ENCODE results near the gene TMEM59L. TPM values are rescaled to one million over a fixed set of nuclear protein-coding genes. Genes with fewer than 3 reads are reported as not detected.

Gene TMEM59L
- total RNA-seq, 1 donor from 2014 or later: 4.9 TPM

GRCh38 chr19:18609717-18610051 is 3.0 kb upstream of the TMEM59L start:
- peaks cover 84% of the 10 kb centered on the region for H3K27me3 Mint-ChIP-seq (ENCODE audit: low read depth)
- no peak overlapping the region for H3K27ac Mint-ChIP-seq
- no peaks in the 10 kb centered on the region for H3K36me3 Mint-ChIP-seq
- no peak for DNase-seq (ENCODE audit: low spot score in 2 of 2, unreplicated experiment in 2 of 2)
- no peak overlapping the region for H3K4me3 Mint-ChIP-seq
- no peaks in the 10 kb centered on the region for H3K9me3 Mint-ChIP-seq
- peaks cover 32% of the 10 kb centered on the region for H3K4me1 Mint-ChIP-seq
- TF ChIP-seq, protein P1, sequence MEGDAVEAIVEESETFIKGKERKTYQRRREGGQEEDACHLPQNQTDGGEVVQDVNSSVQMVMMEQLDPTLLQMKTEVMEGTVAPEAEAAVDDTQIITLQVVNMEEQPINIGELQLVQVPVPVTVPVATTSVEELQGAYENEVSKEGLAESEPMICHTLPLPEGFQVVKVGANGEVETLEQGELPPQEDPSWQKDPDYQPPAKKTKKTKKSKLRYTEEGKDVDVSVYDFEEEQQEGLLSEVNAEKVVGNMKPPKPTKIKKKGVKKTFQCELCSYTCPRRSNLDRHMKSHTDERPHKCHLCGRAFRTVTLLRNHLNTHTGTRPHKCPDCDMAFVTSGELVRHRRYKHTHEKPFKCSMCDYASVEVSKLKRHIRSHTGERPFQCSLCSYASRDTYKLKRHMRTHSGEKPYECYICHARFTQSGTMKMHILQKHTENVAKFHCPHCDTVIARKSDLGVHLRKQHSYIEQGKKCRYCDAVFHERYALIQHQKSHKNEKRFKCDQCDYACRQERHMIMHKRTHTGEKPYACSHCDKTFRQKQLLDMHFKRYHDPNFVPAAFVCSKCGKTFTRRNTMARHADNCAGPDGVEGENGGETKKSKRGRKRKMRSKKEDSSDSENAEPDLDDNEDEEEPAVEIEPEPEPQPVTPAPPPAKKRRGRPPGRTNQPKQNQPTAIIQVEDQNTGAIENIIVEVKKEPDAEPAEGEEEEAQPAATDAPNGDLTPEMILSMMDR (IDR thresholded peaks at IDR 0.05; ENCODE audit: unreplicated experiment): no peak

DNA sequence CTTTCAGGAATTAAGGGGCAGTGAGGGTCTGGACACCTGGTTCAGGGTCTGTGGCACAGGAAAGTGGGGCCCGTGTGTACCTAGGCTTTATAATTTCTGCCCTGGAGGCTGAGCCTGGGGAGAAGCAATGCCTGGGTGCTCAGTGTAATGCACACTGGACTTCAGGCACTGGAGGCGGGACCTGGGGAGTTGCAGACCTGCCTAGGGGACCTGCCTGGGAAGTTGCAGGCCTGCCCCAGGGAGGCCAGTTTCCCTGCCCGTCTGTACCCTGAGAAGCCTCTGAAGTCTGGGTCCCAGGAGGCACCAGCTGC is 2.5 kb upstream of the TMEM59L start:
- DNase-seq (ENCODE audit: low spot score in 2 of 2, unreplicated experiment in 2 of 2): no peak
- Mint-ChIP-seq H3K27me3 (ENCODE audit: low read depth) (peaks cover 84% of the 10 kb centered on the region), H3K4me3 (no peak overlapping the region), H3K36me3 (no peaks in the 10 kb centered on the region), H3K27ac (no peak overlapping the region), H3K9me3 (no peaks in the 10 kb centered on the region), H3K4me1 (peaks cover 32% of the 10 kb centered on the region)
- TF ChIP-seq, protein P1 (IDR thresholded peaks at IDR 0.05; ENCODE audit: unreplicated experiment): no peak

GRCh38 chr19:18610556-18611326 is 1.9 kb upstream of the TMEM59L start:
- TF ChIP-seq, protein P1 (IDR thresholded peaks at IDR 0.05; ENCODE audit: unreplicated experiment): no peak
- Mint-ChIP-seq H3K4me3 (peak overlapping the region; percentile 57), H3K4me1 (peaks cover 29% of the 10 kb centered on the region), H3K27ac (no peak overlapping the region), H3K27me3 (ENCODE audit: low read depth) (peaks cover 84% of the 10 kb centered on the region), H3K36me3 (no peaks in the 10 kb centered on the region), H3K9me3 (no peaks in the 10 kb centered on the region)
- no peak for DNase-seq (ENCODE audit: low spot score in 2 of 2, unreplicated experiment in 2 of 2)

DNA sequence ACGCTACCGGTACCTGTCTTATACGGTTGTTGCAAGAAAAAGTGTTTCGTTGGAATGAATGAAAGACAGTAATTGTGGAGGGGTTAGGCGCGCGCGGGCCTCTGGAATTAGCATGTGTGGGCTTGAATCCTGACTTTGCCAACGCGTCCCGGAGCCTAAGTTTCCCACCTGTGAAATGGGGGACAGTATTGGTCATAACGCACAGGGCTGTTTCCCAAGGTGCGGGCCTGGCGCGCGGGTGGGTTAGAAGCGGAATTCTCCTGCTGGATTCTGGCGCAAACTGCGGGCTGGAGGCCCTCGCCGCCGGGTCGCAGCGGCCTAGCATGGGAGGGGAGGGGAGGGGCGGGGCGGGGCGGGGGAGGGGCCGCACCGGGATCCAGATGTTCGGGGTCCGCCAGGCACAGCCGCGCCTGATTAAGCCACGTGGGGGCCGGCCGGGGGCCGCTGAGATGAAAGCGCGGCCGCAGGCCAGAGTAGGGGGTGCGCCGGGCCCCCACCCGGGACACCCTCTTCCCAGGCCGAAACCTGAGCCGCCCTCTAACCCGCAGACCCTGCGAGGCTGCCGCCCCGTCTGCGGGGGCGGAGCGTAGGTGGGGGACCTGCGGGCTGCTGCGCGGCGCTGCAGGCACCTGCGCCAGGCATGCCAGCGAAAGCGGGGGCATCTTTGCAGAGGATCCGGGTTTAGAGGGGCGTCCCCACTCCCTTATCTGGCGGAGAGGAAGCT is 1.2 kb upstream of the TMEM59L start:
- no peak overlapping the region for H3K27ac Mint-ChIP-seq
- peaks cover 90% of the 10 kb centered on the region for H3K27me3 Mint-ChIP-seq (ENCODE audit: low read depth)
- H3K9me3 Mint-ChIP-seq: no peaks in the 10 kb centered on the region
- H3K4me3 Mint-ChIP-seq: peak overlapping the region; percentile 65
- TF ChIP-seq, protein P1 (IDR thresholded peaks at IDR 0.05; ENCODE audit: unreplicated experiment): no peak
- peaks cover 29% of the 10 kb centered on the region for H3K4me1 Mint-ChIP-seq
- no peaks in the 10 kb centered on the region for H3K36me3 Mint-ChIP-seq
- DNase-seq (ENCODE audit: low spot score in 2 of 2, unreplicated experiment in 2 of 2): no peak

- H3K27ac Mint-ChIP-seq: no peak overlapping the region
- peaks cover 88% of the 10 kb centered on the region for H3K27me3 Mint-ChIP-seq (ENCODE audit: low read depth)
- no peaks in the 10 kb centered on the region for H3K36me3 Mint-ChIP-seq
- no peak for DNase-seq (ENCODE audit: low spot score in 2 of 2, unreplicated experiment in 2 of 2)
- H3K4me3 Mint-ChIP-seq: peak overlapping the region; percentile 65
- peaks cover under 1% of the 10 kb centered on the region for H3K9me3 Mint-ChIP-seq
- H3K4me1 Mint-ChIP-seq: peaks cover 26% of the 10 kb centered on the region
- TF ChIP-seq, protein P1 (IDR thresholded peaks at IDR 0.05; ENCODE audit: unreplicated experiment): no peak
These were observed 459 bp upstream of the TMEM59L start for GRCh38 chr19:18612051-18612771.

Measured in mesothelial cell of epicardium (in vitro differentiated cells).